Immature natural killer cell (primary cell): Measurements from ENCODE around the gene SYN1. TPM values are rescaled to one million over a fixed set of nuclear protein-coding genes. Genes with fewer than 3 reads are reported as not detected.
A peak's percentile ranks its signal among the peaks of the same experiment; 100 is the strongest.

ENCODE experiments used
- DNase-seq, 3 donors: peaks; one replicate each; pipeline ENCODE4 v3.0.0; 2022; ENCODE audit warnings: mixed read lengths in 1 of 3
- H3K27ac Mint-ChIP-seq, 6 donors: one replicate each; pipeline ENCODE4 v1.8.0; 2020; ENCODE audit warnings: mixed read lengths in 6 of 6, mild to moderate bottlenecking in 5 of 6, inconsistent platforms in 4 of 6, moderate library complexity in 3 of 6
- H3K27me3 Mint-ChIP-seq, 3 donors: one replicate each; pipeline ENCODE4 v1.8.0; 2020 to 2021; ENCODE audit warnings: low read depth in 3 of 3, mild to moderate bottlenecking in 3 of 3, mixed read lengths in 3 of 3, moderate library complexity in 3 of 3, inconsistent platforms in 1 of 3
- H3K36me3 Mint-ChIP-seq, 3 donors: one replicate each; pipeline ENCODE4 v1.8.0; 2020; ENCODE audit warnings: mixed read lengths in 3 of 3, inconsistent platforms in 2 of 3, mild to moderate bottlenecking in 2 of 3
- H3K4me1 Mint-ChIP-seq, 2 donors: one replicate each; pipeline ENCODE4 v1.8.0; 2020; ENCODE audit warnings: inconsistent platforms in 2 of 2, mild to moderate bottlenecking in 2 of 2, mixed read lengths in 2 of 2, moderate library complexity in 1 of 2
- H3K4me3 Mint-ChIP-seq, 5 donors: one replicate each; pipeline ENCODE4 v1.8.0; 2020; ENCODE audit warnings: mild to moderate bottlenecking in 5 of 5, mixed read lengths in 5 of 5, inconsistent platforms in 3 of 5, moderate library complexity in 3 of 5
- H3K9me3 Mint-ChIP-seq, 6 donors: one replicate each; pipeline ENCODE4 v1.8.0; 2020; ENCODE audit warnings: mild to moderate bottlenecking in 6 of 6, mixed read lengths in 6 of 6, inconsistent platforms in 4 of 6, moderate library complexity in 3 of 6
- polyA plus RNA-seq, 3 donors: library from polyadenylated mRNA; unstranded; fragments of 300-500 nt; fragmentation: Illumina TruSeq; gene quantifications; one replicate each; pipeline ENCODE4 v1.2.3, GENCODE V29; 2021

The SYN1 gene
- polyA plus RNA-seq, 3 donors from 2014 or later: 0.11 TPM; not detected in 2

GRCh38 chrX:47648376-47648775, 28.7 kb upstream of the SYN1 start:
- peaks cover 25 to 26% of the 10 kb centered on the region in 2 donors for H3K4me1 Mint-ChIP-seq
- no peak overlapping the region for H3K4me3 Mint-ChIP-seq
- peaks cover 0 to 13% (median 8%) of the 10 kb centered on the region in 3 donors for H3K36me3 Mint-ChIP-seq
- no peak overlapping the region for H3K27ac Mint-ChIP-seq
- peaks cover 4 to 14% (median 8%) of the 10 kb centered on the region in 3 donors for H3K27me3 Mint-ChIP-seq
- no peak for DNase-seq
- no peaks in the 10 kb centered on the region for H3K9me3 Mint-ChIP-seq

- Mint-ChIP-seq H3K4me1 (peaks cover 25 to 26% of the 10 kb centered on the region in 2 donors), H3K9me3 (no peaks in the 10 kb centered on the region), H3K4me3 (no peak overlapping the region), H3K27me3 (peaks cover 4 to 12% (median 8%) of the 10 kb centered on the region in 3 donors), H3K36me3 (peaks cover 0 to 16% (median 9%) of the 10 kb centered on the region in 3 donors), H3K27ac (no peak overlapping the region)
- no peak for DNase-seq
Observed at GRCh38 chrX:47646636-47647035, 27.0 kb upstream of the SYN1 start.

GRCh38 chrX:47645530-47645929, 25.9 kb upstream of the SYN1 start:
- H3K27me3 Mint-ChIP-seq: peaks cover 2 to 10% (median 5%) of the 10 kb centered on the region in 3 donors
- H3K4me1 Mint-ChIP-seq: peaks cover 16 to 17% of the 10 kb centered on the region in 2 donors
- no peak for DNase-seq
- no peak overlapping the region for H3K4me3 Mint-ChIP-seq
- H3K36me3 Mint-ChIP-seq: peaks cover 4 to 18% (median 16%) of the 10 kb centered on the region in 3 donors
- H3K9me3 Mint-ChIP-seq: no peaks in the 10 kb centered on the region
- H3K27ac Mint-ChIP-seq: no peak overlapping the region

- Mint-ChIP-seq H3K4me1 (peaks cover 14% of the 10 kb centered on the region in 2 donors), H3K27me3 (peaks cover 3 to 4% (median 4%) of the 10 kb centered on the region in 3 donors), H3K27ac (no peak overlapping the region), H3K36me3 (peaks cover 13 to 27% (median 25%) of the 10 kb centered on the region in 3 donors), H3K9me3 (peaks cover 0 to 1% (median 0%) of the 10 kb centered on the region in 6 donors), H3K4me3 (no peak overlapping the region)
- peak in 2 of 3 donors; percentile 9 to 27 for DNase-seq
Observed at GRCh38 chrX:47644557-47645091, 25.0 kb upstream of the SYN1 start.

GRCh38 chrX:47643926-47644325, 24.3 kb upstream of the SYN1 start:
- no peak overlapping the region for H3K27ac Mint-ChIP-seq

GRCh38 chrX:47638816-47639215, 19.2 kb upstream of the SYN1 start:
- Mint-ChIP-seq H3K27me3 (peaks cover 3 to 7% (median 6%) of the 10 kb centered on the region in 3 donors), H3K27ac (no peak overlapping the region), H3K36me3 (peaks cover 17 to 45% (median 42%) of the 10 kb centered on the region in 3 donors), H3K9me3 (peaks cover 0 to 1% (median 0%) of the 10 kb centered on the region in 6 donors), H3K4me3 (no peak overlapping the region), H3K4me1 (no peaks in the 10 kb centered on the region)
- DNase-seq: no peak

More at GRCh38 chrX:47643926-47644325, 24.3 kb upstream of the SYN1 start:
- peaks cover 0 to 1% (median 0%) of the 10 kb centered on the region in 6 donors for H3K9me3 Mint-ChIP-seq
- DNase-seq: no peak
- peaks cover 3 to 6% (median 4%) of the 10 kb centered on the region in 3 donors for H3K27me3 Mint-ChIP-seq
- H3K36me3 Mint-ChIP-seq: peaks cover 17 to 34% (median 32%) of the 10 kb centered on the region in 3 donors
- peaks cover 7 to 8% of the 10 kb centered on the region in 2 donors for H3K4me1 Mint-ChIP-seq
- no peak overlapping the region for H3K4me3 Mint-ChIP-seq

- H3K4me1 Mint-ChIP-seq: peaks cover 0 to 1% of the 10 kb centered on the region in 2 donors
- no peak overlapping the region for H3K4me3 Mint-ChIP-seq
- DNase-seq: no peak
- H3K9me3 Mint-ChIP-seq: peaks cover 0 to 1% (median 0%) of the 10 kb centered on the region in 6 donors
- H3K36me3 Mint-ChIP-seq: peaks cover 17 to 45% (median 42%) of the 10 kb centered on the region in 3 donors
- H3K27ac Mint-ChIP-seq: peak overlapping the region in 1 of 6 donors; percentile 7
- peaks cover 3 to 7% (median 7%) of the 10 kb centered on the region in 3 donors for H3K27me3 Mint-ChIP-seq
Observed at GRCh38 chrX:47637546-47638195, 18.0 kb upstream of the SYN1 start.

- peaks cover 0 to under 1% (median 0%) of the 10 kb centered on the region in 6 donors for H3K9me3 Mint-ChIP-seq
- H3K4me3 Mint-ChIP-seq: no peak overlapping the region
- DNase-seq: peak; percentile 78 to 83 (median 82)
- H3K27ac Mint-ChIP-seq: no peak overlapping the region
- H3K4me1 Mint-ChIP-seq: peaks cover 0 to 3% of the 10 kb centered on the region in 2 donors
- peaks cover 5 to 9% (median 7%) of the 10 kb centered on the region in 3 donors for H3K27me3 Mint-ChIP-seq
- H3K36me3 Mint-ChIP-seq: peaks cover 8 to 30% (median 27%) of the 10 kb centered on the region in 3 donors
Observed at GRCh38 chrX:47634871-47635575, 15.4 kb upstream of the SYN1 start.

GRCh38 chrX:47633689-47634590, 14.3 kb upstream of the SYN1 start:
- H3K36me3 Mint-ChIP-seq: peaks cover 0 to 19% (median 17%) of the 10 kb centered on the region in 3 donors
- H3K27me3 Mint-ChIP-seq: peaks cover 7 to 8% (median 7%) of the 10 kb centered on the region in 3 donors
- no peaks in the 10 kb centered on the region for H3K9me3 Mint-ChIP-seq
- no peak overlapping the region for H3K4me3 Mint-ChIP-seq
- H3K27ac Mint-ChIP-seq: no peak overlapping the region
- DNase-seq: peak; percentile 29 to 35 (median 33)
- H3K4me1 Mint-ChIP-seq: peaks cover 0 to 6% of the 10 kb centered on the region in 2 donors

- DNase-seq: no peak
- Mint-ChIP-seq H3K4me3 (no peak overlapping the region), H3K4me1 (peaks cover 0 to 6% of the 10 kb centered on the region in 2 donors), H3K27ac (peak overlapping the region in 3 of 6 donors; percentile 33 to 62 (median 46)), H3K36me3 (peaks cover 0 to 8% (median 8%) of the 10 kb centered on the region in 3 donors), H3K27me3 (peaks cover 5 to 13% (median 7%) of the 10 kb centered on the region in 3 donors), H3K9me3 (no peaks in the 10 kb centered on the region)
Observed at GRCh38 chrX:47632666-47633065, 13.0 kb upstream of the SYN1 start.

- Mint-ChIP-seq H3K9me3 (no peaks in the 10 kb centered on the region), H3K36me3 (peaks cover 0 to 7% (median 1%) of the 10 kb centered on the region in 3 donors), H3K27ac (no peak overlapping the region), H3K27me3 (peaks cover 3 to 12% (median 7%) of the 10 kb centered on the region in 3 donors), H3K4me3 (no peak overlapping the region), H3K4me1 (peaks cover 0 to 6% of the 10 kb centered on the region in 2 donors)
- DNase-seq: no peak
Observed at GRCh38 chrX:47631676-47632075, 12.0 kb upstream of the SYN1 start.

- no peak within 1 kb of the TSS for H3K27ac Mint-ChIP-seq
- no peaks in the 10 kb centered on the region for H3K9me3 Mint-ChIP-seq
- H3K27me3 Mint-ChIP-seq: peaks cover 7 to 13% (median 12%) of the 10 kb centered on the region in 3 donors
- no peak for DNase-seq
- H3K4me1 Mint-ChIP-seq: peaks cover 0 to 6% of the 10 kb centered on the region in 2 donors
- peak within 1 kb of the TSS in 2 of 5 donors; percentile 23 to 27 for H3K4me3 Mint-ChIP-seq
- H3K36me3 Mint-ChIP-seq: peaks cover 0 to 4% (median 0%) of the 10 kb centered on the region in 3 donors
Observed at GRCh38 chrX:47629419-47630200, 10.0 kb upstream of the SYN1 start, which contains the start of gene CFP. TSS of gene CFP (minus strand) at chrX:47629930. CDS start at chrX:47629844, 86 bp downstream.
